Measurements from ENCODE around the gene MICAL1.

MICAL1 gene

GRCh38 chr6:109452181-109452580 is 3.4 kb downstream of the MICAL1 start:
- FAIRE-seq: no peak

DNA sequence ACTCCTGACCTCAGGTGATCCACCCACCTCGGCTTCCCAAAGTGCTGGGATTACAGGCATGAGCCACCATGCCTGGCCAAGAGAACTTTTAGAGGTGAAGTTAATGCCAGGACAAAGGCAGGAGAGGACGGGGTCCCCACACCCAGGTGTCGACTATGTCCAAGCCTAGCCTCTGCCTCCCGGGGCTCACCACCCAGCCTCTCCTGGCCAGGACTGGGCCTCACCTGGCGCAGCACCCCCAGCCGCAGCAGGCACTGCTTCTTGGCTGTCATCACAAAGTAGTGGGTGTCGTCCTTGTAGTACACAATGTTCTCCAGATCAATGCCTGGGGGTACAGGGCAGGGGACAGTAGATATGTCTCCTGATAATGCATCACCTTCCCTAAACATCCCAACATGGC is 4.2 kb downstream of the MICAL1 start:
- no peak for FAIRE-seq

- FAIRE-seq: no peak
Measured at GRCh38 chr6:109450801-109451200, 4.8 kb downstream of the MICAL1 start.

GRCh38 chr6:109449795-109450673 is 5.5 kb downstream of the MICAL1 start:
- no peak for FAIRE-seq

GRCh38 chr6:109449064-109449794 is 6.3 kb downstream of the MICAL1 start:
- no peak for FAIRE-seq

DNA sequence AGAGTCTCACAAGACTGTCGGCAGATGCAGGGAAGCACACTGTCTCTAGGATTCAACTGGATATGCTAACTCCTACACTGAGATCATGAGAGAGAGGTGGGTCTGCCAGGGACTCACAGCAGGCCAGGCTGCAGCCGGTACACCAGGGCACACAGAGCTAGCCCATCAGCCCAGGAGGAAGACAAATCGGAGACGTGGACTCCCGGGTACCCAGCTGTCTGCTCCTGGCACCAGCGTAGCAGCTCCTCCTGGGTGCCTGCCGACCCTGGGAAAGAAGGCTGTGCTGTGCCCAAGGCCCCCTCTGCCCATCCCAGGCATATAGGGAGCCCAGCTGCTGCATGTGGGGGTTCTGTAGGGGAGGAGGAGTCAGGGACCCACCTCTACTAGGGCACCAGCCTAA is 7.0 kb downstream of the MICAL1 start:
- no peak for FAIRE-seq

DNA sequence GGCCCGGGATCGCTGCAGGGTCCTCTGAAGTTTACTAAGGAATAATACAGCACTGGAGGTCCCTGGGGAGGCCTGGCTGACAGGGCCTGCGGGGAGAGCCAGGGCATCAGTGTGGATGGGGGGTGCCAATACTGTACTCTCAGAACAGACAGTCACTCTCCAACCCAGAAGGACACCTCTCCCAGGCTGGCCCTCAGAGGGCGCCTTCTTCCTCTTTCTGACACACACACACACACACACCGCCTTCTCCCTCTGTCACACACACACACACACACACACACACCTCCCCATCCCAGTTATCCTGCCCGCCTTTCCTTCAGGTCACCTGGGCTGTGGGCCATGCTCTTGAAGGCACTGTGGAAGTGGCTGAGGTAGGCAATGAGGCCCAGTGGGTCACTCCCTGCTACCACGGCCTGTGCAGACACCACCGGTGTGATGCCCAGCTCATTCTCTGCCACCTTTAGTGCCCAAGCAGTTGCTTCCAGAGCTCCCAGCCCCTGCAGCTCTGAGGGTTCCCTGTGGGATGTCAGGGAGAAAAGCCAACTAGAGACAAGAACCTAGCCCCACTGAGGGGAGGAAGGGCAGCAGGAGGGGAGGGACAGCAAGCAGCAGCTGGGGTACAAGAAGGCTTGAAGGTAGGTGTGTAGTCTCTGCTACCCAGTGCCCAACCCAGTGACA is 7.6 kb downstream of the MICAL1 start:
- no peak for FAIRE-seq

DNA sequence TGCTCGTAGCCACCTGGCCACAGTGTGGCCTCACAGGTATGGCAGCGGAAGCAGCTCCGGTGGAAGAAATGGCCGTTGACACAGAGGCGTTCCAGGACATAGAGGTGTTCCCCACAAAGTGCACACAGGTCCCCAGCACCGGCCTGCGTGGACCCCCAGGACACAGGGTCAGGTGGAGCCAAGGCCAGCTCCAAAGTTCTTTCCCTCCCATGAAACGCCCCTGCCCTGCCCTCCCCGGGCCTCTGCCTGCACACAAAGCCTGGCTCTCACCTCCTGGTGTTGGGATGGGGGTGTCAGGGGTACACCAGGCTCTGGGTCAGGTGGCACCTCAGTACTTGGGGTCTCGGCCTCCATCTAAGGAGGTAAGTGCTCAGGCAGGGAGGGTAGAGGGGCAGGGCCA is 8.5 kb downstream of the MICAL1 start:
- no peak for FAIRE-seq

DNA sequence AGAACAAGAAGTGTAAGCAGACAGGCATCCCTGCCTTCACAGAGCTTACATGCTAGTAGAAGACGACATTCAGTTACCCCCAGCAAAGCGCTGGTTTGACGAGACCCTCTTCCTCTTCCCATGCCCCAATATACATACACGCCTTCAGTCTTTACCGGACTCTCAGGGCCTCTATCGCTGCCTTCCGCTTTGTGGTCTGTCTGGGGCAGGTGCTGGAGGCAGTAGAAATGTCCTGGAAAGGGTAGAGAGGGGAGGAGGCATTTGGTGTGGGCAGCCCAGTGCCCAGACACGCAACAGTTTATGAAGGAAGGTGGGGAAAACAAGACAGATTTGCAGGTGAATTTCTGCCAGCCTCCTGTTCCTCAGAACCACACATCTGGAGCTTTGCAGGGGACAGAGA is 9.0 kb downstream of the MICAL1 start:
- FAIRE-seq: no peak

DNA sequence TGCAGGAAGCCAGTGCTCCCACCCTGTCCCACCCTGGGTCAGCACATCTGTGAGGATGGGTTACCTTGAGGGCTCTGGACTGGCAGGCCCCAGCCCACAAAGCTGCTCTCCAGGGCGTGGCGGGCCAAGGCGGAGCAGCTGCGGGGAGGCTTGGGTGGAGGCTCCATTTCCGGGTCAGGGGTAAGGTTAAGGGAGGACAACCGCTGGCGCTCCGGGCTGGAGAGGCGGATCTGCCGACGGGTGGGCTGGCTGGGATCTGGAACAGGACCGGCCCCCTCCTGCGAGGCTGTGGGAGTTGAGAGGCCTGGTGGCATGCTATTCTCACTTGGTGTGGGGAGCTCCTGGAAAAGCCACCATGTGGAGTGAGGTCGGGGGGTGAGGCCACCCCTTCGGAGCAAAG is 9.5 kb downstream of the MICAL1 start:
- FAIRE-seq: no peak

DNA sequence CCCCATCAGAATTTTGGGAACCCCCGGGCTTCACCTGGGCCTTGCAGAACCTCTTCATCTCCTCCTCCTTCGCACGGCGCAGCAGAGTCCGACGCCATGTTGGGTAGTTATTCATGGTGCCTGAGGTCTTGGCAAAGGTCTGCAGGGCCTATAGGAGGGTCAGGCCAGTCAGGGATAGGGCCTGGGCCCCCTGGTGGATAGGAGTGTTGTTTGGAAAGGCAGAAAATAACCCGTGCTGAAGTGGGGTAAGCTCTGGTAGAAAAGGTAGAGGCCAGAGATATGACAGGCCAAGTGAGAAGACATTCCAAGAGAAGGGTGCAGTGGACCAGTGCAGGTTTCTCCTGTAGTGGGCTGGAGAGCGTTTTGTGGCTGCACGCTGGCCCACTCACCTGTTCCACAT is 10.2 kb downstream of the MICAL1 start:
- no peak for FAIRE-seq

DNA sequence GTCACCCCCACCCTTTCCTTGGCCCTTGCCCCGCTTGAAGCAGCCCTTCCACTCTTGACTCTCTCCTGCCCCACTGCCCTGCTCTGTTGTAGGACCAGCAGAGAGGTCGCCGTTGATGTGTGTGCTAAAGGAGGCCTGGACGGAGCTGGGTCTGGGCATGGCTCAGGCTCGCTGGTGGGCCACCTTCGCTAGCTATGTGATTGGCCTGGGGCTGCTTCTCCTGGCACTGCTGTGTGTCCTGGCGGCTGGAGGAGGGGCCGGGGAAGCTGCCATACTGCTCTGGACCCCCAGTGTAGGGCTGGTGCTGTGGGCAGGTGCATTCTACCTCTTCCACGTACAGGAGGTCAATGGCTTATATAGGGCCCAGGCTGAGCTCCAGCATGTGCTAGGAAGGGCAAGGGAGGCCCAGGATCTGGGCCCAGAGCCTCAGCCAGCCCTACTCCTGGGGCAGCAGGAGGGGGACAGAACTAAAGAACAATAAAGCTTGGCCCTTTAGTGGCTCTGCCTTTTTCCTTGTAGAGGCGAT is 12.1 kb downstream of the MICAL1 start:
- no peak for FAIRE-seq

DNA sequence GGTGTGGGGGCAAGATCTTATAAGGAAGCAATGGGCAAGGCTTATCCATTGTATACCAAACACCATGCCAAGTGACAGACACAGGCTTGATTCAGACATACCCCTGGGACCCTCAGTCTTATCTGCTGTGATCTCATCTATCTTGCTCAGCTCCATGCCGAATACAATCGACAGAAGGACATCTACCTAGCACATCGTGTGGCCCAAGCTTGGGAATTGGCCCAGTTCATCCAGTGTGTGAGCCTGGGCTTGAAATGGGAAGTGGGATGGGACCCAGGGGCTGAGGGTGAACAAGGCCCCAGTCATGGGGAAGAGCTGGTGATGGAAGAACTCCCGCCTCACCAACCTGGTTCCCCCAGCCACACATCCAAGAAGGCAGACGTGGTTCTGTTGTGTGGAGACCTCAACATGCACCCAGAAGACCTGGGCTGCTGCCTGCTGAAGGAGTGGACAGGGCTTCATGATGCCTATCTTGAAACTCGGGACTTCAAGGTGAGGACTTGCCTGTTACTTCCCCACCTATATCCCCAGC is 13.1 kb downstream of the MICAL1 start:
- no peak for FAIRE-seq

DNA sequence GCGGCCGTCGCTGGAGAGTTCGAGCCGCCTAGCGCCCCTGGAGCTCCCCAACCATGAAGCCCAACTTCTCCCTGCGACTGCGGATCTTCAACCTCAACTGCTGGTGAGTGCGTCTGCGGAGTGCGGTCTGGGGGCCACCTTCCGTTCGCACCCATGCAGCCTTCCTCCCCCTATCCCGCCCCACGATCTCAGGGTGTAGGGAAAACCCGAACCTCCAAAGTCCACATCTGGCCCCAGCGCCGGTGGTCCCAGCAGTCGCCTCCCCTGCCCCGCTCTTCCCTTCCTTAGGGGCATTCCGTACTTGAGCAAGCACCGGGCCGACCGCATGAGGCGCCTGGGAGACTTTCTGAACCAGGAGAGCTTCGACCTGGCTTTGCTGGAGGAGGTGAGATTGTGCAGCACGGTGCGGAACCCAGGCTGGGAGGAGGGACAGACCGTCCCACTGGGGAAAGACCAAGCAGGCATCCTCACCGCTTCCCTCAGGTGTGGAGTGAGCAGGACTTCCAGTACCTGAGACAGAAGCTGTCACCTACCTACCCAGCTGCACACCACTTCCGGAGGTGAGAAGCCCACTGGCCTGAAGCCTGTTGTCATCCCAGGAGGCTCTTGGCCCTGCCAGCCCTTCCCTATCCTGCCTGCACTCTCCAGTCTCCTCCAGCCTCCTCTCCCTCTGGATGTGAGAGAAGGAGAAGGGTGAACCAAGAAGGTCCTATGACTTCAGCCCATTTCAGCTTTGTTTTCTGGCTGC is 14.3 kb downstream of the MICAL1 start:
- FAIRE-seq: no peak

DNA sequence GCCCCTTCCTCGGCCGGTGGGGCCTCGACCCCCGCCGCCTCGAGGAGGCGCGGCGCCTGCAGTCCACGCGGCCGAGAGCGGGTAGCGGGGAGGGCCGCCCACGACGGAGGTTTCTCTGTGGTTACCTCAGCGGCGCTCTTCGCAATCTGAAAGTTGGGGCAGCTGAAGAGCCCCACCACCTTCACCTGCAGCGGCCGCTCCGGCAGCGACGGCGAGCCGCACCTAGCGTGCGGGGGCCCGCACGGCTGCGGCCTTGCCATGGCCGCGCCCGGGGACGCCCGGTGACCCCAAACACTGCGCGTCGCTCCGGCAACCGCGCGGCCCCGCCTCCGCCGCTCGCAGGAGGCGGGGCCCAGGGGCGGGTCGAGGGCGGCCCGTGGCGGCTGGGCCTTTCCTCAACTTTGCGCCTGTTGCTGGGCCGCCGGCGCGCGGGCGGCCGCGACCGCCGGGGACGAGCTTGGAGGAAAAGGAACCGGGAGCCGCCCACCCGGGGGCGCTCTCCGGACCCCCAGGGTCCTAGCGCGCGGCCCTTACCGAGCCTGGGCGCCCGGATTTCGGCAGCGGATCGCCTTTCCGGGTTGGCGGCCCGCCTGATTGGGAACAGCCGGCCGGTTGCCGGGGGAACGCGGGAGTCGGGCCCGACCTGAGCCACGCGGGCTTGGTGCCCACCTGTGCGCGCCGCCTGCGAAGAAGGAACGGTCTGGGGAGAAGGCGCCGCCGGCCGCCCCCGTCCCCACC is 15.1 kb downstream of the MICAL1 start, which contains the start of the genes PPIL6 and SMPD2:
Gene PPIL6 (minus strand): TSS at position 298 of the 738 bp plus-strand sequence. CDS start 38 bp downstream, at position 260.
Gene SMPD2 (plus strand): TSS at position 394 of the 738 bp plus-strand sequence. CDS start 398 bp downstream, outside the sequence.
- FAIRE-seq: no peak

- no peak for FAIRE-seq
Measured at GRCh38 chr6:109436041-109436440, 19.5 kb downstream of the MICAL1 start.

GRCh38 chr6:109434456-109434855 is 21.1 kb downstream of the MICAL1 start:
- FAIRE-seq: no peak

GRCh38 chr6:109429496-109429895 is 26.1 kb downstream of the MICAL1 start:
- FAIRE-seq: no peak

GRCh38 chr6:109428889-109429477 is 26.6 kb downstream of the MICAL1 start:
- no peak for FAIRE-seq

- FAIRE-seq: no peak
Measured at GRCh38 chr6:109424946-109425345, 30.6 kb downstream of the MICAL1 start.

DNA sequence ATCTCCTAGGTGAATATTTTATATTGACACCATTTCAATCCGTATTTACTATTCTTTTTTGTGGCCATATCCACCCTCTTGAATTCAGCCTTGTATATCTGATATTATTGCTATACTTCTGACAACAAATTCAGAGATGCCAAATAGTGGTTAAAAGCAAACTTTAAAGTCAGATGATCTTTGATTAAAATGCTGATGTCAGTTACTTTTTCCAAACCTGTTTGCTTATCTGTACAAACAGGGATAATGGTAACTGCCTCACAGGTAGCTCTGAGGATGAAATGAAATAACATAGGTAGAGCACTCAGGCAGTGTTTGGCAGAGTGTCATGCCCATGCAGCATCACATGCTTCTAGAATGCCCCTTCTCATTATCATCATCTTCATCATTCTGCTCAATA is 34.4 kb downstream of the MICAL1 start:
- FAIRE-seq: no peak

Measured in G401.6 (cell line).